Keratinocyte (primary cell): ENCODE results near the gene MIA2. TPM values are rescaled to one million over a fixed set of nuclear protein-coding genes. Genes with fewer than 3 reads are reported as not detected.
A peak's percentile ranks its signal among the peaks of the same experiment; 100 is the strongest.

Experiments used
- DNase-seq: peaks from one replicate; pipeline ENCODE4 v3.0.0-alpha.2; 2011; ENCODE audit warnings: low read depth, missing footprints, low spot score
- FAIRE-seq: peaks from 2 replicates; lab custom pipeline; 2011; peaks lifted over from hg19 to GRCh38; lab: Jason Lieb, UNC
- H2AFZ ChIP-seq: 2 replicates; pipeline ENCODE4 v1.6.0; 2012; ENCODE audit warnings: low read length, control low read depth, inconsistent platforms; ENCODE audit not compliant: control insufficient read depth
- H3K27ac ChIP-seq: 2 replicates; pipeline ENCODE4 v1.5.1; 2011; ENCODE audit warnings: low read length; ENCODE audit not compliant: control insufficient read depth, insufficient read depth
- H3K27me3 ChIP-seq: 3 replicates; pipeline ENCODE4 v1.6.0; 2011; ENCODE audit warnings: low read length; ENCODE audit not compliant: control insufficient read depth, insufficient read depth; ENCODE audit errors: extremely low read depth
- H3K36me3 ChIP-seq, 2 experiments: 2 replicates in 1 of 2; 3 replicates in 1 of 2; pipeline ENCODE4 v1.5.1; 2011; ENCODE audit warnings: low read length in 2 of 2, mild to moderate bottlenecking in 1 of 2; ENCODE audit not compliant: control insufficient read depth in 2 of 2, insufficient read depth in 2 of 2; ENCODE audit errors: extremely low read depth in 1 of 2
- H3K4me1 ChIP-seq: 3 replicates; pipeline ENCODE4 v1.5.1; 2011; ENCODE audit warnings: low read length; ENCODE audit not compliant: control insufficient read depth, insufficient read depth; ENCODE audit errors: extremely low read depth
- H3K4me2 ChIP-seq: 3 replicates; pipeline ENCODE4 v1.6.0; 2011; ENCODE audit warnings: low read depth, low read length; ENCODE audit not compliant: control insufficient read depth, insufficient read depth; ENCODE audit errors: extremely low read depth
- H3K4me3 ChIP-seq, 3 experiments: fragments of 200-600 bp in 1 of 3; sonication (generic) in 1 of 3; 2 replicates in 2 of 3; 3 replicates in 1 of 3; pipeline ENCODE4 v1.5.1; 2011 to 2016; ENCODE audit warnings: low read length in 3 of 3, mild to moderate bottlenecking in 3 of 3, control low read depth in 2 of 3, inconsistent platforms in 1 of 3, low read depth in 1 of 3, mixed read lengths in 1 of 3, mixed run types in 1 of 3, moderate library complexity in 1 of 3; ENCODE audit not compliant: control insufficient read depth in 2 of 3, insufficient read depth in 2 of 3; ENCODE audit errors: extremely low read depth in 1 of 3
- H3K79me2 ChIP-seq: 2 replicates; pipeline ENCODE4 v1.6.0; 2012; ENCODE audit warnings: low read length; ENCODE audit not compliant: control insufficient read depth, insufficient read depth
- H3K9ac ChIP-seq: 3 replicates; pipeline ENCODE4 v1.6.0; 2011; ENCODE audit warnings: low read length; ENCODE audit not compliant: control insufficient read depth, insufficient read depth; ENCODE audit errors: extremely low read depth
- H3K9me1 ChIP-seq: 3 replicates; pipeline ENCODE4 v1.6.0; 2011; ENCODE audit warnings: low read length; ENCODE audit not compliant: control insufficient read depth, insufficient read depth; ENCODE audit errors: extremely low read depth
- H3K9me3 ChIP-seq: 2 replicates; pipeline ENCODE4 v1.5.1; 2012; ENCODE audit warnings: low read depth, low read length; ENCODE audit not compliant: control insufficient read depth
- H4K20me1 ChIP-seq: 3 replicates; pipeline ENCODE4 v1.6.0; 2011; ENCODE audit warnings: low read length; ENCODE audit not compliant: control insufficient read depth, insufficient read depth; ENCODE audit errors: extremely low read depth
- EZH2 ChIP-seq: IDR thresholded peaks from one replicate; pipeline ENCODE4 v1.6.1; 2012; ENCODE audit warnings: inconsistent platforms, mild to moderate bottlenecking, low read length, moderate library complexity
- dilution Hi-C: fragments of 300-500 bp; cut with MboI; formaldehyde crosslinking; loops from one replicate; pipeline ENCODE4 v1.7.0; 2020; ENCODE audit warnings: low sequenced_read_pairs; ENCODE audit not compliant: extremely low pct_ligation_motif_present
- polyA plus RNA-seq, 5 experiments: library from polyadenylated mRNA; depleted of rRNA in 3 of 5; stranded (reverse) in 3 of 5; stranded (forward) in 1 of 5; unstranded in 1 of 5; fragments of >200 nt; gene quantifications; 1 replicate in 1 of 5; 2 replicates in 3 of 5; 3 replicates in 1 of 5; pipeline versions ENCODE4 v1.2.1 to v1.2.3, GENCODE V29; 2011 to 2012; ENCODE audit warnings: missing spikeins in 2 of 5, low read depth in 1 of 5, low replicate concordance in 1 of 5
- TF ChIP-seq, protein P1 (sequence below), 3 experiments: IDR thresholded peaks in 1 of 3; conservative IDR thresholded peaks in 1 of 3; optimal IDR thresholded peaks in 1 of 3; 2 replicates in 2 of 3; 3 replicates in 1 of 3; pipeline versions ENCODE3 to v1.5.1; 2011; ENCODE audit warnings: low read length in 3 of 3, mild to moderate bottlenecking in 3 of 3, moderate library complexity in 2 of 3, control low read depth in 1 of 3, inconsistent platforms in 1 of 3; ENCODE audit not compliant: insufficient read depth in 2 of 3; ENCODE audit errors: extremely low read depth in 1 of 3

Gene MIA2
- polyA plus RNA-seq, 1 donor (not counting 4 experiments of a cell fraction or from before 2014, with no cell fraction given) = 21.9 TPM

DNA sequence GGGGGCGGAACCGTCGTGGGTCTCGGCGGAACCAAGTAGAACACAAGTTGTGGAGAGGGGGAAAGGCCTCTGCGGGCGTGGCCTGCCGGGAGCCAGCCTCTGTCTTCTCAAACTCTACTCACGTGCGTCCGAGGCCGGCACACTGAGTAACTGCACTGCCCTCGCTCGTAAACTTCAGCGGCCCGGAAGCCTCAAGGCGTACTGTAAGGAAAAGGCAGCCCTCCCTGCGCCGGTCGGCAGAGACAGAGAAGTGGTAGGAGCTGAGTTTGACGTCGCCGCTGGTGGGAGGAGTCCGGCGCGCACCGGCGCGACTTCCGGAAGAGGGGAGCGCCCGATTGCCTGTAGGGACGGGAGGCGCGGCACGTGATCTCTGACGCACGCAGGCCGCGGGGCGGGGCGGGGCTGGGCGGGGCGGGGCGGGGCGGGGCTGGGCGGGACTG lies 198.5 kb downstream of the MIA2 start, which contains the start of gene FBXO33:
FBXO33 (minus strand) TSS at position 255 of the 440 bp plus-strand sequence. CDS start 271 bp downstream, outside the sequence.
- TF ChIP-seq EZH2 = no peak
- TF ChIP-seq, protein P1, sequence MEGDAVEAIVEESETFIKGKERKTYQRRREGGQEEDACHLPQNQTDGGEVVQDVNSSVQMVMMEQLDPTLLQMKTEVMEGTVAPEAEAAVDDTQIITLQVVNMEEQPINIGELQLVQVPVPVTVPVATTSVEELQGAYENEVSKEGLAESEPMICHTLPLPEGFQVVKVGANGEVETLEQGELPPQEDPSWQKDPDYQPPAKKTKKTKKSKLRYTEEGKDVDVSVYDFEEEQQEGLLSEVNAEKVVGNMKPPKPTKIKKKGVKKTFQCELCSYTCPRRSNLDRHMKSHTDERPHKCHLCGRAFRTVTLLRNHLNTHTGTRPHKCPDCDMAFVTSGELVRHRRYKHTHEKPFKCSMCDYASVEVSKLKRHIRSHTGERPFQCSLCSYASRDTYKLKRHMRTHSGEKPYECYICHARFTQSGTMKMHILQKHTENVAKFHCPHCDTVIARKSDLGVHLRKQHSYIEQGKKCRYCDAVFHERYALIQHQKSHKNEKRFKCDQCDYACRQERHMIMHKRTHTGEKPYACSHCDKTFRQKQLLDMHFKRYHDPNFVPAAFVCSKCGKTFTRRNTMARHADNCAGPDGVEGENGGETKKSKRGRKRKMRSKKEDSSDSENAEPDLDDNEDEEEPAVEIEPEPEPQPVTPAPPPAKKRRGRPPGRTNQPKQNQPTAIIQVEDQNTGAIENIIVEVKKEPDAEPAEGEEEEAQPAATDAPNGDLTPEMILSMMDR (optimal IDR thresholded peaks at IDR 0.05 in 1 of 3, IDR thresholded peaks at IDR 0.05 in 1 of 3, conservative IDR thresholded peaks at IDR 0.05 in 1 of 3; ENCODE audit: extremely low read depth in 1 of 3, insufficient read depth in 2 of 3, low read length in 3 of 3) = no peak
- Histone ChIP-seq H3K9me1 (no peaks in the 10 kb centered on the region), H3K4me2 (peak within 1 kb of the TSS; percentile 98), H3K27ac (peak within 1 kb of the TSS; percentile 99), H3K79me2 (peaks cover 16% of the 10 kb centered on the region), H3K27me3 (no peaks in the 10 kb centered on the region), H3K4me1 (peaks cover 10% of the 10 kb centered on the region), H4K20me1 (no peaks in the 10 kb centered on the region), H3K36me3 (no peaks in the 10 kb centered on the region), H3K4me3 (peak within 1 kb of the TSS; percentile 92 to 98 (median 93)), H2AFZ (peak within 1 kb of the TSS; percentile 99), H3K9ac (peak within 1 kb of the TSS; percentile 99), H3K9me3 (no peaks in the 10 kb centered on the region)
- dilution Hi-C loops = no loop called here
- DNase-seq = peak; percentile 55
- FAIRE-seq = no peak

DNA sequence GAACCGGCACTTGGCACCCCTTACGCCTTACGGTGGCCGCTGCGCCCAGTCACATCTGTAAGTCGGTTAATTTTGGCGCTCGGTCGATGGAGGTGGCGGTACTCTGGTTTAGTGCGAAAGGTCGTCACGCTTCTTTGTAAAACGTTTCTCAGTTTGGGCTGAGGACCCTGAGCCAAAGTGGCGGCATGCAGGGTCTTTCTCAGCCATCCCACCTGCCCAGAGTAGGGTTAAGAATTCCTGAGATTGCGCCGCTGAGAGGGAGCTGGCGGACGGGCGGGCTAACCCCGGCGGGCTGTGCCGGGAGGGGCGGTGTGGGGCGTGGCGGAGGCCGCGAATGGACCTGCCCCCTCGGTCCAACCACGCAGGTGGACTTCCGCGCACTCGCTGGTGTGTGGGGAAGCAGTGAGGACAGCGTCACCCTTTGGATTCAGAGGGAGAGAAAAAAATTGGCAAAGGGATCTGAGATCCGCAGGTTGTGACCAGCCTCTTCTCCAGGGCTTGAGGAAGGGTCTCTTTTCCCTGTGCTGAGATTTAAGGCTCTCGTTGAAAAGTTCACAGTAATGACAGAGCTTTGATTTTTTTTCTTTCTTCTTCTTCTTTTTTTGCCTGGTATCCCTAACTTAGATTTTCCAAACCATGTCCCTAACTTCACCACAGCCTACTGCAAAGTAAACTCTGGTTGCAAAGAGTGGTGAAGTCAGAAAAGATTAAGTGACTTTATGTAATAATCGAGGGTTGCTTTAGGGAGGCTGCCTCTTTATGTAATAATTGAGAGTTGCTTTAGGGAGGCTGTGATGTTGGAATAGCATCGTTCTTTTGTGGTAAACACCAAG lies 199.1 kb downstream of the MIA2 start:
- peaks cover 10% of the 10 kb centered on the region for H3K4me1 ChIP-seq
- TF ChIP-seq EZH2 = no peak
- TF ChIP-seq, protein P1 (optimal IDR thresholded peaks at IDR 0.05 in 1 of 3, IDR thresholded peaks at IDR 0.05 in 1 of 3, conservative IDR thresholded peaks at IDR 0.05 in 1 of 3; ENCODE audit: extremely low read depth in 1 of 3, insufficient read depth in 2 of 3, low read length in 3 of 3) = peak; percentile 17 to 57 (median 20)
- no peak for DNase-seq
- H3K9ac ChIP-seq = peak overlapping the region; percentile 83
- peaks cover 16% of the 10 kb centered on the region for H3K79me2 ChIP-seq
- no peaks in the 10 kb centered on the region for H4K20me1 ChIP-seq
- peak overlapping the region; percentile 98 for H3K4me2 ChIP-seq
- no peaks in the 10 kb centered on the region for H3K9me3 ChIP-seq
- peak overlapping the region; percentile 71 to 92 (median 74) for H3K4me3 ChIP-seq
- no peaks in the 10 kb centered on the region for H3K27me3 ChIP-seq
- no peaks in the 10 kb centered on the region for H3K36me3 ChIP-seq
- H3K9me1 ChIP-seq = no peaks in the 10 kb centered on the region
- FAIRE-seq = peak; percentile 68
- dilution Hi-C loops = no loop called here
- H2AFZ ChIP-seq = peak overlapping the region; percentile 99
- H3K27ac ChIP-seq = peak overlapping the region; percentile 85
